Activated CD8-positive, alpha-beta T cell treated with anti-CD3 and anti-CD28 coated beads for 36 hours (primary cell): ENCODE measurements around the gene GALNT6. TPM values are rescaled to one million over a fixed set of nuclear protein-coding genes. Genes with fewer than 3 reads are reported as not detected.
A peak's percentile ranks its signal among the peaks of the same experiment; 100 is the strongest.

ENCODE experiments used
- ATAC-seq: fragments of 200-7000 bp; cut with Tn5 transposase; one replicate; pipeline ENCODE4 v1.10.0; 2021; ENCODE audit warnings: mild to moderate bottlenecking, moderate library complexity
- CTCF ChIA-PET: fragments of 350-600 bp; sonication (Branson Sonifier 250); formaldehyde crosslinking; loops from one replicate; lab custom pipeline; 2021; ENCODE audit warnings: antibody characterized with exemption; lab: Charles Lee
- POLR2A ChIA-PET: fragments of 350-600 bp; sonication (Branson Sonifier 250); formaldehyde crosslinking; loops from one replicate; lab custom pipeline; 2021; ENCODE audit warnings: antibody characterized with exemption; lab: Charles Lee
- DNase-seq: peaks from one replicate; pipeline ENCODE4 v3.0.0-alpha.2; 2020
- H3K27ac Mint-ChIP-seq: one replicate; pipeline ENCODE4 v1.8.0; 2021; ENCODE audit warnings: mild to moderate bottlenecking, mixed read lengths
- H3K27me3 Mint-ChIP-seq: one replicate; pipeline ENCODE4 v1.8.0; 2021; ENCODE audit warnings: mixed read lengths
- H3K36me3 Mint-ChIP-seq: one replicate; pipeline ENCODE4 v1.8.0; 2021; ENCODE audit warnings: low read depth, mixed read lengths
- H3K4me1 Mint-ChIP-seq: one replicate; pipeline ENCODE4 v1.8.0; 2021; ENCODE audit warnings: low read depth, mixed read lengths
- H3K4me3 Mint-ChIP-seq: one replicate; pipeline ENCODE4 v1.8.0; 2021; ENCODE audit warnings: mild to moderate bottlenecking, moderate library complexity, mixed read lengths
- H3K9me3 Mint-ChIP-seq: one replicate; pipeline ENCODE4 v1.8.0; 2021; ENCODE audit warnings: mixed read lengths
- intact Hi-C: fragments of 100-400 bp; cut with micrococcal nuclease; formaldehyde crosslinking; loops from one replicate; pipeline ENCODE4 v1.10.0; 2022
- total RNA-seq, 2 experiments: library from RNA; stranded (reverse); gene quantifications; one replicate each; pipeline ENCODE4 v1.2.3, GENCODE V29; 2021
- TF ChIP-seq, protein P1 (sequence below): fragments of 200-600 bp; IDR thresholded peaks from one replicate; pipeline ENCODE4 v1.8.0; 2022; ENCODE audit warnings: antibody characterized with exemption, mild to moderate bottlenecking

The GALNT6 gene
- total RNA-seq, 2 experiments from 2014 or later: 18.0 to 22.3 TPM

DNA sequence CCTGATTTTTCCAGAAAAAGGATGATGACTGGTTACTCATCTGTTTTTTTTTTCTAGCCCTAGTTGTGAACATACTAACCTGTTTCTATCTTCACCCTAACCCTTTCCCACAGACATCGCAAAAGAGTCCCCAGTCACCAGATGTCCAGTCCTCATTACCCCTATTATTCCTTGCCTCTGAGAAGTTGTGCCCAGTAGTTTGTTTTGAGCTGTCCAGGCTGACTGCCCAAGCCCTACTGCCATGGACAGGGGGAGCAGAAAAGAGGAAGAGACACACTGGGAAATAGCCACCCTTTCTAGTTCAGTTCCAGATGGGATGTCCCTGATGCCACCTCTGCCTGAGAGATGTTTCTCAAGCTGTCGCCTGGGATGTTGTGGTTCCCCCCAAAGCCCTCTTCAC lies 30.9 kb downstream of the GALNT6 start:
- Mint-ChIP-seq H3K4me1 (peaks cover 9% of the 10 kb centered on the region), H3K27me3 (no peaks in the 10 kb centered on the region), H3K36me3 (peaks cover 31% of the 10 kb centered on the region), H3K27ac (no peak overlapping the region), H3K9me3 (no peaks in the 10 kb centered on the region), H3K4me3 (no peak overlapping the region)
- POLR2A ChIA-PET: interaction anchor here (0.9 to 1.9 kb wide), 3 partner anchors 9 to 26 kb away, joined by 3 to 7 read pairs (median 4); no protein-coding TSS in a partner anchor
- TF ChIP-seq, protein P1, sequence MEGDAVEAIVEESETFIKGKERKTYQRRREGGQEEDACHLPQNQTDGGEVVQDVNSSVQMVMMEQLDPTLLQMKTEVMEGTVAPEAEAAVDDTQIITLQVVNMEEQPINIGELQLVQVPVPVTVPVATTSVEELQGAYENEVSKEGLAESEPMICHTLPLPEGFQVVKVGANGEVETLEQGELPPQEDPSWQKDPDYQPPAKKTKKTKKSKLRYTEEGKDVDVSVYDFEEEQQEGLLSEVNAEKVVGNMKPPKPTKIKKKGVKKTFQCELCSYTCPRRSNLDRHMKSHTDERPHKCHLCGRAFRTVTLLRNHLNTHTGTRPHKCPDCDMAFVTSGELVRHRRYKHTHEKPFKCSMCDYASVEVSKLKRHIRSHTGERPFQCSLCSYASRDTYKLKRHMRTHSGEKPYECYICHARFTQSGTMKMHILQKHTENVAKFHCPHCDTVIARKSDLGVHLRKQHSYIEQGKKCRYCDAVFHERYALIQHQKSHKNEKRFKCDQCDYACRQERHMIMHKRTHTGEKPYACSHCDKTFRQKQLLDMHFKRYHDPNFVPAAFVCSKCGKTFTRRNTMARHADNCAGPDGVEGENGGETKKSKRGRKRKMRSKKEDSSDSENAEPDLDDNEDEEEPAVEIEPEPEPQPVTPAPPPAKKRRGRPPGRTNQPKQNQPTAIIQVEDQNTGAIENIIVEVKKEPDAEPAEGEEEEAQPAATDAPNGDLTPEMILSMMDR: no peak
- DNase-seq (no peak), ATAC-seq (no peak)
- CTCF ChIA-PET: interaction anchor here (0.6 to 1.3 kb wide), 3 partner anchors 9 to 279 kb away, joined by 3 to 4 read pairs (median 3); no protein-coding TSS in a partner anchor
- intact Hi-C loops: no loop called here

DNA sequence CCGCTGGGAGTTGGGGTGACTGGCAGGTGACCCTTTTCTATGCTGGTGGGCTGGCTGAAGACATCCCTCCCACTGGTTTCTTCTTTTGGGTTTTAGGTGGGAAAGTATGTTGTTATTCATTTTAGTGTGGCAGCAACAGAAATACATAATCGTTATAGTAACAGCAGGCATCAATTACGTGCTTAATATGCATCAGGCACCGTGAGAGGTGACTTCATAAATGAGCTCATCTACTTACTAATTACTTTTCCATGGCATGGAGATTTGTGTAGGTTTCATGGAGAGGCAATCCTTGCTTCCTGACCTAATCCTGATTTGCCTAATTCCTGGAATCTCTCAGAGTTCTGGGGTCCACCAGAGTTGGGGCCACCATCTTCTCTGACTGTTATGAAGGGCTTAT lies 31.4 kb downstream of the GALNT6 start:
- Mint-ChIP-seq H3K9me3 (no peaks in the 10 kb centered on the region), H3K27ac (no peak overlapping the region), H3K36me3 (peaks cover 35% of the 10 kb centered on the region), H3K4me3 (no peak overlapping the region), H3K27me3 (no peaks in the 10 kb centered on the region), H3K4me1 (peaks cover 9% of the 10 kb centered on the region)
- ATAC-seq (no peak), DNase-seq (no peak)
- CTCF ChIA-PET: interaction anchor here (1.5 kb wide), 1 partner anchor 19 kb away, joined by 4 read pairs; no protein-coding TSS in a partner anchor
- intact Hi-C loops: no loop called here
- TF ChIP-seq, protein P1: no peak
- POLR2A ChIA-PET: interaction anchor here (0.9 to 1.9 kb wide), 2 partner anchors 9 to 27 kb away, joined by 3 to 7 read pairs; no protein-coding TSS in a partner anchor

DNA sequence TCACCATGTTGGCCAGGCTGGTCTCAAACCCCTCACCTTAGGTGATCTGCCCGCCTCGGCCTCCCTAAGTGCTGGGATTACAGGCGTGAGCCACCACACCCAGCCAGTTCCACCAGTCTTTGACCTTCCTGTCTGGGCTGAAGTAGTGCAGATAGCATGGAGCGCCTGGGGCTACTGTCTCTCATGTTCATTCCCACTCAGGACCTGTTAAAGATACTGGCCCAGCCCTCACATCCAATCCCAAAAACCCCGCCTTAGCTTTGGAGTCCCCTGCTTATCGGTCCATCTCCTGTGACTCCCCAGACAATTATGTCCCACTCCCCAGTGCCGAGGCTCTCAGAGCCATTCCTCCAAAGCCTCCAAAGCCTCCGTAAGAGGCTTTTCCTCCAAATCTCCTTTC lies 32.7 kb downstream of the GALNT6 start:
- CTCF ChIA-PET: interaction anchor here (1.5 kb wide), 1 partner anchor 17 kb away, joined by 4 read pairs; no protein-coding TSS in a partner anchor
- H3K4me1 Mint-ChIP-seq: peaks cover 9% of the 10 kb centered on the region

DNA sequence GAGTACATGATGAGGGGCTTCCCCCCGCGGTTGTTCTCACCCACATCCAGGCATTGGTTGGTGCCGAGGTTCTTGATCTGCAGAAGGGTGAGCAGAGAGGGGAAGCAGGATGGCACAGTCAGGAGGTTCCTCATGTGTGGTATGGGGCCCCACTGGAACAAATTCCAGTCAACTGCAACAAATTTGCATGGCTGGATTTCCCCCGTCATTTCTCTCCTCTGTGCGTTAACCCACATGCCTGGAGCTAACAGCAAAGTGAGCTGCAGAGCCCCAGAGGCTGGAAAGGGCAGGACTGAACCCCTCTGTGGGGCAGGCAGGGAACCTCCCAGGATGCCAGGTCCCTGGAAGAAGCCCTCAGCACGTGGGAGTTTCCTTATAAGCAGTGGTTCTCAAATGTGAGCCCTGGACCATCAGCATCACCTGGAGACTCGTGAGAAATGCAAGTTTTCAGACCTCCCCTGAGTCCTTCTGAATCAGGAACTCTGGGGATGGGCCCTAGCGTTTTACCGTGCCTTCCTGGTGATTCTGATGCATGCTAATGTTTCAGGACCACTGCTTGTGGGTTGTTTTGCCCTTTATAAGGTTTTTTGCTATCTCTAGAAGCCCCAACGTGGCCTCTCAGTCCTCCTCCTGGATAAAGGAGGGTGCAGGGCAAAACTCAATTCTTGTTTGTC lies 33.7 kb downstream of the GALNT6 start:
- Mint-ChIP-seq H3K36me3 (peaks cover 32% of the 10 kb centered on the region), H3K4me1 (peaks cover 9% of the 10 kb centered on the region), H3K4me3 (no peak overlapping the region), H3K27ac (no peak overlapping the region), H3K9me3 (no peaks in the 10 kb centered on the region), H3K27me3 (no peaks in the 10 kb centered on the region)
- ChIA-PET CTCF (interaction anchor here (1.3 kb wide), 1 partner anchor 16 kb away, joined by 4 read pairs; no protein-coding TSS in a partner anchor), POLR2A (interaction anchor here (1.2 kb wide), 1 partner anchor 9 kb away, joined by 3 read pairs; no protein-coding TSS in a partner anchor)
- intact Hi-C loops: no loop called here
- peak; percentile 42 for ATAC-seq
- TF ChIP-seq, protein P1: no peak
- DNase-seq: peak; percentile 7

More for the DNA sequence above, 32.7 kb downstream of the GALNT6 start:
- H3K27me3 Mint-ChIP-seq: no peaks in the 10 kb centered on the region
- no peaks in the 10 kb centered on the region for H3K9me3 Mint-ChIP-seq
- intact Hi-C loops: no loop called here
- peaks cover 34% of the 10 kb centered on the region for H3K36me3 Mint-ChIP-seq
- DNase-seq (no peak), ATAC-seq (no peak)
- H3K4me3 Mint-ChIP-seq: no peak overlapping the region
- H3K27ac Mint-ChIP-seq: no peak overlapping the region
- POLR2A ChIA-PET: interaction anchor here (0.6 kb wide), 1 partner anchor 459 kb away, joined by 4 read pairs; no protein-coding TSS in a partner anchor
- TF ChIP-seq, protein P1: no peak
